Breast epithelium (tissue), 3 donors: ENCODE results near the gene CAMK2N2.

Experiments
- CTCF ChIP-seq, 3 donors: fragments of 450-650 bp; IDR thresholded peaks; one replicate each; pipeline ENCODE4 v1.5.1; 2016 to 2017; ENCODE audit warnings: antibody characterized with exemption in 3 of 3, mild to moderate bottlenecking in 3 of 3, moderate library complexity in 3 of 3
- POLR2A ChIP-seq: fragments of 450-650 bp; IDR thresholded peaks from one replicate; pipeline ENCODE4 v1.6.1; 2016; ENCODE audit warnings: antibody characterized with exemption, mild to moderate bottlenecking, moderate library complexity

- no peak for TF ChIP-seq CTCF (IDR thresholded peaks at IDR 0.05)
- no peak for TF ChIP-seq POLR2A
Measured at GRCh38 chr3:184234224-184234623, 27.1 kb downstream of the CAMK2N2 start.
